CD14-positive monocyte (primary cell): ENCODE results near the gene KRTAP12-2. TPM values are rescaled to one million over a fixed set of nuclear protein-coding genes. Genes with fewer than 3 reads are reported as not detected.

Experiments
- DNase-seq, 3 donors: peaks; one replicate each; pipeline ENCODE4 v3.0.0-alpha.2; 2011 to 2022
- H2AFZ ChIP-seq: 2 replicates; pipeline ENCODE4 v1.6.0; 2012; ENCODE audit warnings: mild to moderate bottlenecking, low read depth, low read length, inconsistent platforms; ENCODE audit not compliant: insufficient read depth, poor library complexity, severe bottlenecking
- H3K27ac ChIP-seq, 2 donors: 1 replicate in 1 of 2; 2 replicates in 1 of 2; pipeline ENCODE4 v1.5.1; 2012 to 2013; ENCODE audit warnings: low read length in 2 of 2, control low read depth in 1 of 2, inconsistent platforms in 1 of 2, low read depth in 1 of 2, mild to moderate bottlenecking in 1 of 2
- H3K27me3 ChIP-seq, 2 donors: one replicate each; pipeline versions ENCODE4 v1.6.0 to v1.6.1; 2011 to 2013; ENCODE audit warnings: low read length in 2 of 2; ENCODE audit not compliant: control insufficient read depth in 2 of 2, insufficient read depth in 2 of 2
- H3K36me3 ChIP-seq, 2 donors: replicated peaks in 1 of 2; 1 replicate in 1 of 2; 2 replicates in 1 of 2; pipeline versions ENCODE4 v1.5.1 to v1.6.1; 2012 to 2013; ENCODE audit warnings: low read length in 2 of 2, control low read depth in 1 of 2, inconsistent platforms in 1 of 2, mild to moderate bottlenecking in 1 of 2; ENCODE audit not compliant: insufficient read depth in 2 of 2, control insufficient read depth in 1 of 2
- H3K4me1 ChIP-seq, 2 donors: 1 replicate in 1 of 2; 2 replicates in 1 of 2; pipeline versions ENCODE4 v1.5.1 to v1.6.1; 2012 to 2013; ENCODE audit warnings: low read length in 2 of 2, control low read depth in 1 of 2, inconsistent platforms in 1 of 2, mild to moderate bottlenecking in 1 of 2, moderate library complexity in 1 of 2; ENCODE audit not compliant: insufficient read depth in 2 of 2, control insufficient read depth in 1 of 2
- H3K4me2 ChIP-seq: replicated peaks from 2 replicates; pipeline ENCODE3; 2012; ENCODE audit warnings: low read length, moderate library complexity, mild to moderate bottlenecking; ENCODE audit not compliant: poor library complexity, severe bottlenecking; ENCODE audit errors: extremely low read depth
- H3K4me3 ChIP-seq, 3 experiments: fragments of 200-600 bp in 1 of 3; sonication (generic) in 1 of 3; replicated peaks in 1 of 3; 1 replicate in 2 of 3; 2 replicates in 1 of 3; pipeline ENCODE4 v1.5.1; 2011 to 2013; ENCODE audit warnings: low read length in 3 of 3, mild to moderate bottlenecking in 3 of 3, control low read depth in 2 of 3, low read depth in 2 of 3, inconsistent platforms in 1 of 3, moderate library complexity in 1 of 3
- H3K79me2 ChIP-seq: 2 replicates; pipeline ENCODE4 v1.6.0; 2012; ENCODE audit warnings: mild to moderate bottlenecking, control low read depth, inconsistent platforms, low read length, moderate library complexity; ENCODE audit not compliant: insufficient read depth
- H3K9ac ChIP-seq: 2 replicates; pipeline ENCODE4 v1.6.0; 2017; ENCODE audit warnings: low read length, mild to moderate bottlenecking; ENCODE audit not compliant: insufficient read depth, poor library complexity, severe bottlenecking
- H3K9me3 ChIP-seq, 2 donors: replicated peaks in 1 of 2; 1 replicate in 1 of 2; 2 replicates in 1 of 2; pipeline versions ENCODE4 v1.5.1 to v1.6.1; 2012 to 2013; ENCODE audit warnings: low read length in 2 of 2, control low read depth in 1 of 2; ENCODE audit not compliant: control insufficient read depth in 1 of 2, insufficient read depth in 1 of 2
- H4K20me1 ChIP-seq: 2 replicates; pipeline ENCODE4 v1.6.0; 2012; ENCODE audit warnings: mild to moderate bottlenecking, low read length, control low read depth, moderate library complexity; ENCODE audit not compliant: insufficient read depth
- H3K27ac Mint-ChIP-seq, 7 donors: one replicate each; pipeline ENCODE4 v1.8.0; 2020; ENCODE audit warnings: mild to moderate bottlenecking in 7 of 7, mixed read lengths in 7 of 7, moderate library complexity in 6 of 7, inconsistent platforms in 2 of 7
- H3K27me3 Mint-ChIP-seq, 3 donors: one replicate each; pipeline ENCODE4 v1.8.0; 2021 to 2022; ENCODE audit warnings: low read depth in 3 of 3, mild to moderate bottlenecking in 3 of 3, mixed read lengths in 3 of 3, moderate library complexity in 3 of 3, inconsistent platforms in 1 of 3
- H3K36me3 Mint-ChIP-seq, 2 donors: one replicate each; pipeline ENCODE4 v1.8.0; 2020; ENCODE audit warnings: mixed read lengths in 2 of 2, inconsistent platforms in 1 of 2, mild to moderate bottlenecking in 1 of 2
- H3K4me1 Mint-ChIP-seq: one replicate; pipeline ENCODE4 v1.8.0; 2020; ENCODE audit warnings: mild to moderate bottlenecking, mixed read lengths
- H3K4me3 Mint-ChIP-seq, 2 donors: one replicate each; pipeline ENCODE4 v1.8.0; 2020; ENCODE audit warnings: mild to moderate bottlenecking in 2 of 2, mixed read lengths in 2 of 2, moderate library complexity in 1 of 2
- H3K9me3 Mint-ChIP-seq, 7 donors: one replicate each; pipeline ENCODE4 v1.8.0; 2020 to 2022; ENCODE audit warnings: mixed read lengths in 7 of 7, mild to moderate bottlenecking in 6 of 7, moderate library complexity in 6 of 7, inconsistent platforms in 2 of 7
- WGBS: methylation state at CpG from one replicate; pipeline ENCODE4 v1.1.5; 2013; ENCODE audit warnings: missing lambda C conversion rate; ENCODE audit not compliant: insufficient coverage; 5-methylcytosine and 5-hydroxymethylcytosine counted together
- intact Hi-C, 2 donors: fragments of 100-400 bp; cut with micrococcal nuclease; formaldehyde crosslinking; loops; one replicate each; pipeline versions ENCODE4 v1.15.0 to v1.15.1; 2023
- polyA plus RNA-seq, 3 donors: library from polyadenylated mRNA; depleted of rRNA in 1 of 3; unstranded in 2 of 3; stranded (reverse) in 1 of 3; fragments of 300-500 nt in 2 of 3; fragments of >200 nt in 1 of 3; fragmentation: Illumina TruSeq in 2 of 3; gene quantifications; 1 replicate in 2 of 3; 2 replicates in 1 of 3; pipeline ENCODE4 v1.2.3, GENCODE V29; 2012 to 2021
- TF ChIP-seq, protein P1 (sequence below): fragments of 200-600 bp; IDR thresholded peaks from one replicate; pipeline ENCODE4 v1.8.0; 2022; ENCODE audit warnings: antibody characterized with exemption, mild to moderate bottlenecking

The KRTAP12-2 gene
- polyA plus RNA-seq, 3 donors = not detected

DNA sequence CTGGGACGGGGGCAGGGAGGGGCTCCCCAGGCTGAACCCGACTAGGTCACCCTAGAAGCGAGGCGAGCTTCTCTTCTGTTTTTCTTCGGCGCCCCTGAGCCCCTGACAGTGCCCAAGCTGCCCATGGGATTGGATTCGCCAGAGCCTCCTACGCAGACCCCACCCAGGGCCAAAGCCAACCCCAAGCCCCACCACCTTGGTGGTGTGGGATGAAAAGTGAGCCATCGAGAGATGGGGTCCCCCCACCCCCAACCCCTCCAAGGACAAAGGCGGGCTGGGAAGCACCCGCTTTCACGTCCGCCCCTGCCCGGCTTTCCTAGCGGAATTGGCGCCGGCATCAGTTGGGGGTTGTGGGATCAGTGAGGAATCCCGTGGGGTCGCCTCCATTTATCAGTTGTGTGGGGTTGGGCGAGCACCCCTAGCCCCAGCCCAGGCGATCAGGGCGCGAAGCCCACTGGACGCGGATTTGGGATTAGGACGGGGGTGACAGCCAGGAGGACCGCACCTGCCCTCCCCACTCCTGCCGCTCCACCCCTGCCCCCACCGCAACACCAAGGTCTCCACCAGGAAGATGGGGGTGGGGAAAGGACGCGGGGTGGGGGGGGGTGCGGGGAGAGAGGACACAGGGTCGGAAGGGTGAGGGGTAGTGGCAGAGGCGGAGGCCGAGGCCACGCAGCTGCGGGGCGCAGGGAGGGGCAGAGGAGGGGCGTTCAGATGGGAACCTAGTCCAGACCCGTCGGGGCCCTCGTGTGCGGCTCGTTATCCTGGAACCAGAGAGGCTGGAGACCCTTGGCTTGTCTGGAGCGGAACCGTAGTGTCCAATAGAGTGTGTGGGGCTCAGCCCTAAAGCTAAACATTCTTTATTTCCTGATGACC, 40.2 kb upstream of the KRTAP12-2 start:
- peaks cover 82 to 99% (median 91%) of the 10 kb centered on the region in 3 donors for H3K27me3 Mint-ChIP-seq
- no peak overlapping the region for H3K4me2 ChIP-seq
- TF ChIP-seq, protein P1, sequence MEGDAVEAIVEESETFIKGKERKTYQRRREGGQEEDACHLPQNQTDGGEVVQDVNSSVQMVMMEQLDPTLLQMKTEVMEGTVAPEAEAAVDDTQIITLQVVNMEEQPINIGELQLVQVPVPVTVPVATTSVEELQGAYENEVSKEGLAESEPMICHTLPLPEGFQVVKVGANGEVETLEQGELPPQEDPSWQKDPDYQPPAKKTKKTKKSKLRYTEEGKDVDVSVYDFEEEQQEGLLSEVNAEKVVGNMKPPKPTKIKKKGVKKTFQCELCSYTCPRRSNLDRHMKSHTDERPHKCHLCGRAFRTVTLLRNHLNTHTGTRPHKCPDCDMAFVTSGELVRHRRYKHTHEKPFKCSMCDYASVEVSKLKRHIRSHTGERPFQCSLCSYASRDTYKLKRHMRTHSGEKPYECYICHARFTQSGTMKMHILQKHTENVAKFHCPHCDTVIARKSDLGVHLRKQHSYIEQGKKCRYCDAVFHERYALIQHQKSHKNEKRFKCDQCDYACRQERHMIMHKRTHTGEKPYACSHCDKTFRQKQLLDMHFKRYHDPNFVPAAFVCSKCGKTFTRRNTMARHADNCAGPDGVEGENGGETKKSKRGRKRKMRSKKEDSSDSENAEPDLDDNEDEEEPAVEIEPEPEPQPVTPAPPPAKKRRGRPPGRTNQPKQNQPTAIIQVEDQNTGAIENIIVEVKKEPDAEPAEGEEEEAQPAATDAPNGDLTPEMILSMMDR = no peak
- H3K4me1 ChIP-seq = no peaks in the 10 kb centered on the region
- 9% methylated on average over 26 of the region's 46 CpGs for WGBS
- H3K36me3 Mint-ChIP-seq = peaks cover 0 to 12% of the 10 kb centered on the region in 2 donors
- H3K9me3 ChIP-seq = peaks cover 7 to 33% of the 10 kb centered on the region in 2 donors
- H3K4me3 ChIP-seq = no peak overlapping the region
- H3K27me3 ChIP-seq = peaks cover 52 to 90% of the 10 kb centered on the region in 2 donors
- no peak overlapping the region for H2AFZ ChIP-seq
- DNase-seq = no peak
- H4K20me1 ChIP-seq = no peaks in the 10 kb centered on the region
- H3K27ac Mint-ChIP-seq = no peak overlapping the region
- no peaks in the 10 kb centered on the region for H3K79me2 ChIP-seq
- peaks cover 1% of the 10 kb centered on the region for H3K4me1 Mint-ChIP-seq
- H3K9me3 Mint-ChIP-seq = peaks cover 8 to 45% (median 20%) of the 10 kb centered on the region in 7 donors
- intact Hi-C loops = no loop called here
- H3K36me3 ChIP-seq = no peaks in the 10 kb centered on the region
- no peak overlapping the region for H3K27ac ChIP-seq
- H3K4me3 Mint-ChIP-seq = peak overlapping the region in 1 of 2 donors; percentile 81
- no peak overlapping the region for H3K9ac ChIP-seq

DNA sequence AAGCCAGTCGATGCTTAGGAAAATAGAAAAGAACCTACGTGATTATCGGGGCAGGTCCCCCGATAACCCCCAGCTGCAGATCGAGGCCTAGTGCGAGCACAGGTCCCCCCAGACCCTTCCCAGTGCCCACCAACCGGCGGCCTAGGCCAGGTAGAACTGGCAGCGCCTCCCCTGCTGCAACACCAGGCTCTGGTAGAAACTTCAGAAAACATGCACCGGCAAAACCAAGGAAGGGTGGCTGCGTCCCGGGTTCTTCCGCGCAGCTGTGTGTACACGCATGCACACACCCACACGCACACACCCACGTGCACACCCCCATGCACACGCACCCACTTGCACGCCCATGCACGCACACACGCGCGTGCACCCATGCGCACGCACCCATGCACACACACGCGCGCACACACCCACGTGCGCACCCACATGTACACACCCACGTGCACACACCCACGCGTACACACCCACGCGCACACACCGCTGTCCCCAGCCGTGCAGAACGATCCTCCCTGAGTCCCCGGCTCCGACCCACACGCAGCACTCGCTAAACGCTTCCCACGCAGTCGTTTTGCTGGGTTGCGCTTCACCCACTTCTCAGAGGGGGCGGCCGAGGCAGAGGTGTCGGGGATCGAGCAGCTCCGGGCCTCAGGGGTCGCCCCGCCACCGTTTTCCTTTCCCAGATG, 39.4 kb upstream of the KRTAP12-2 start:
- H3K27ac ChIP-seq = no peak overlapping the region
- H3K9ac ChIP-seq = no peak overlapping the region
- H3K4me1 Mint-ChIP-seq = peaks cover 1% of the 10 kb centered on the region
- 10% methylated on average over 53 of the region's 54 CpGs for WGBS
- H3K4me3 Mint-ChIP-seq = peak overlapping the region in 1 of 2 donors; percentile 81
- H3K36me3 Mint-ChIP-seq = peaks cover 0 to 10% of the 10 kb centered on the region in 2 donors
- no peak overlapping the region for H3K27ac Mint-ChIP-seq
- H3K79me2 ChIP-seq = no peaks in the 10 kb centered on the region
- H3K27me3 ChIP-seq = peaks cover 45 to 84% of the 10 kb centered on the region in 2 donors
- H4K20me1 ChIP-seq = no peaks in the 10 kb centered on the region
- no peak overlapping the region for H2AFZ ChIP-seq
- peaks cover 8 to 42% (median 20%) of the 10 kb centered on the region in 7 donors for H3K9me3 Mint-ChIP-seq
- H3K9me3 ChIP-seq = peaks cover 7 to 28% of the 10 kb centered on the region in 2 donors
- H3K4me1 ChIP-seq = no peaks in the 10 kb centered on the region
- TF ChIP-seq, protein P1 = no peak
- DNase-seq = no peak
- intact Hi-C loops = no loop called here
- H3K4me2 ChIP-seq = no peak overlapping the region
- H3K4me3 ChIP-seq = no peak overlapping the region
- H3K36me3 ChIP-seq = no peaks in the 10 kb centered on the region
- H3K27me3 Mint-ChIP-seq = peaks cover 76 to 99% (median 87%) of the 10 kb centered on the region in 3 donors
